Hepatocyte (in vitro differentiated cells): Measurements from ENCODE around the gene CMTM8.

Source experiments
- CTCF ChIP-seq: fragments of 200-600 bp; sonication (generic); IDR thresholded peaks from 2 replicates; pipeline ENCODE4 v1.5.1; 2016; ENCODE audit warnings: antibody characterized with exemption, mild to moderate bottlenecking; ENCODE audit not compliant: poor library complexity
- EZH2 ChIP-seq: fragments of 200-600 bp; sonication (generic); IDR thresholded peaks from 2 replicates; pipeline ENCODE4 v1.6.1; 2016; ENCODE audit warnings: antibody characterized with exemption, mild to moderate bottlenecking, borderline replicate concordance

- TF ChIP-seq CTCF: no peak
- no peak for TF ChIP-seq EZH2
Observed at GRCh38 chr3:32347343-32348125, 109.1 kb downstream of the CMTM8 start.
